ENCODE results near the gene CTDP1. TPM values are rescaled to one million over a fixed set of nuclear protein-coding genes. Genes with fewer than 3 reads are reported as not detected.
"Not testable (repeated sequence)": the region's sequence is repeated elsewhere in the genome, so short reads cannot be mapped to it uniquely, and the experiment has no call there.

The CTDP1 gene
- total and polyA plus RNA-seq, 5 donors, result 7.1 to 11.5 (median 9.9) TPM

DNA sequence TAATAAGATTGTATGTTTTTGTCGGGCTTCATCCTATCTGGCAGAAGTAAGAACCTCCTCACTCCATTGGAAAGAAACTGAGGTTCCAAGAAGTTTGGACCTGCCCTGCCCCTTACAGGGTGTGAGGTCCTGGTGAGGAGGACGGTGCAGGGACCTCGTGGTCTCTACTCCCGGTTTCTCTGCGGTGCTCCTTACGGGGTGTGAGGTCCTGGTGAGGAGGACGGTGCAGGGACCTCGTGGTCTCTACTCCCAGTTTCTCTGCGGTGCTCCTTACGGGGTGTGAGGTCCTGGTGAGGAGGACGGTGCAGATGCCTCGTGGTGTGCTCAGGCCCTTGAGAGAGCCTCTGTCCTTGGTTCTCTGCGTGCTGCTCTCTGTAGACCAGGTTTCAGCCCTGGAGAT is 5.2 kb downstream of the CTDP1 start:
- no peak for DNase-seq
- intact Hi-C loops (cut with DNase I), result no loop called here
- H3K4me1 ChIP-seq (ENCODE audit: control insufficient read depth, insufficient read depth, low read length), result no peaks in the 10 kb centered on the region
- no peak overlapping the region for H3K4me3 ChIP-seq (ENCODE audit: low read length)
- no peaks in the 10 kb centered on the region for H3K27me3 ChIP-seq (ENCODE audit: control insufficient read depth, insufficient read depth)
- no peaks in the 10 kb centered on the region for H3K9me3 ChIP-seq (ENCODE audit: control insufficient read depth, low read length)
- H3K27ac ChIP-seq (ENCODE audit: low read length), result no peak overlapping the region
- peak in 1 of 2 donors; percentile 87 for ATAC-seq
- 74% methylated on average over 13 of the region's 13 CpGs for WGBS

DNA sequence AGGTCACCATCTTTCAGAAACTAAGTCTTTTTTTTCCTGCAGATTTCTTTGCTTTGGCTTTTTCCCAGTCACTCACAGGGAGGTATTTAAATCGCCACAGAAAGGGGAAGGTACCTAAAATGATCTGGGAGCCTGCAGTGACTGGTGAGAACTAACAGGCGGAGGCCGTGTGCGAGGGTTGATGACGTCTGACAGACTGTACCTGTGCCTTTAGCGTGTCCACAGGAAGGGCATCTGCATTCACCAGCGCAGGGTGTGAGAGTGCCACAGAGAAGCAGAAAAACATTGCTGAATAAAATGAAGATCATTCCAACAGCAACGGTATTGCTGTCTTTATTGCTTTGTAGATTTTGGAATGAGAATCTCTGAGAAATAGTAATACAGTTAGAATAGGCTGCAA is 5.7 kb downstream of the CTDP1 start:
- ATAC-seq (no peak), DNase-seq (no peak)
- H3K4me1 ChIP-seq (ENCODE audit: control insufficient read depth, insufficient read depth, low read length), result no peaks in the 10 kb centered on the region
- no peak overlapping the region for H3K27ac ChIP-seq (ENCODE audit: low read length)
- intact Hi-C loops (cut with DNase I), result no loop called here
- H3K27me3 ChIP-seq (ENCODE audit: control insufficient read depth, insufficient read depth), result no peaks in the 10 kb centered on the region
- H3K9me3 ChIP-seq (ENCODE audit: control insufficient read depth, low read length), result no peaks in the 10 kb centered on the region
- 76% methylated on average over 8 of the region's 8 CpGs for WGBS
- no peak overlapping the region for H3K4me3 ChIP-seq (ENCODE audit: low read length)

DNA sequence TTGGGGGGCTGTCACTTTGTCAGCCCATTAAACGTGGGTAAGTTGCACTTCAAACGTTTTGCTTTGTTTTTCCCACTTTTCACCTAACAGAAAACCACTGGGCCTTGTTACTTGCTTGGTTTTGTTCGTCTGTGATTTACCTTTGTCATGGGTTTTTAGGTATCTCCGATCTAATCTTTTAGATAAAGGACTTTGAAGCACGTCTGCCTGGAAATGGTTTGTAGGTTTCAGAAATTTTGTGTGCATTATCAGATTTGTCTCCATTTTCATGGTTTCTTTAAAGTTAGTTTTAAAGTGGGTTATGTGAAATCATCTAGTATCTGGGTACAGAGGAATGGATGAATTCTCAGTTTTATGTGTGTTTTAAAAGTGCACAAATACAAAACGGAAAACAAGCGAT is 6.4 kb downstream of the CTDP1 start:
- no peaks in the 10 kb centered on the region for H3K27me3 ChIP-seq (ENCODE audit: control insufficient read depth, insufficient read depth)
- ATAC-seq (no peak), DNase-seq (no peak)
- H3K4me3 ChIP-seq (ENCODE audit: low read length), result no peak overlapping the region
- no peaks in the 10 kb centered on the region for H3K9me3 ChIP-seq (ENCODE audit: control insufficient read depth, low read length)
- no peaks in the 10 kb centered on the region for H3K4me1 ChIP-seq (ENCODE audit: control insufficient read depth, insufficient read depth, low read length)
- intact Hi-C loops (cut with DNase I), result no loop called here
- WGBS, result 81% methylated on average over 7 of the region's 7 CpGs
- H3K27ac ChIP-seq (ENCODE audit: low read length), result no peak overlapping the region

DNA sequence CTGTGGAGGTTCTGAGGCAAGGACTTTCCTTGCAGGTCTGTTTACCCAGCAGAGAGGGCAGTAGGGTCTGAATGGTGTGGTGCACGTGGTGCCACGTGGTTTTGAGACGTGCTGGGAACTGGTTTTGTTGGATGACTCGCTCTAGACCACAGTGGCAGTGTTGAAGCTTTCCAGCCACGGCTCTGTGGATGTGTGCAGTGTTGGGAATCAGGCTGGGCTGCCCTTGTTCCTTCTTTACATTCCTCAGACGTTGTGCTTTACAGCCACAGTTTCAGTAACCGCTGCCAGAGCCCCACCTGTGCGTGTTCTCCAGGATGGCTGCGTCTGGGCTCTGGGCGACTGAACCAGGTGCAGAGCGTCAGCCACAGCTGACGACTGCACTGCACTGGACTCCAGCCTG is 8.2 kb downstream of the CTDP1 start:
- Histone ChIP-seq H3K27me3 (ENCODE audit: control insufficient read depth, insufficient read depth) (no peaks in the 10 kb centered on the region), H3K9me3 (ENCODE audit: control insufficient read depth, low read length) (no peaks in the 10 kb centered on the region), H3K4me1 (ENCODE audit: control insufficient read depth, insufficient read depth, low read length) (no peaks in the 10 kb centered on the region), H3K4me3 (ENCODE audit: low read length) (no peak overlapping the region), H3K27ac (ENCODE audit: low read length) (no peak overlapping the region)
- intact Hi-C loops (cut with DNase I), result no loop called here
- no peak for ATAC-seq
- DNase-seq, result no peak
- WGBS, result 77% methylated on average over 12 of the region's 12 CpGs

DNA sequence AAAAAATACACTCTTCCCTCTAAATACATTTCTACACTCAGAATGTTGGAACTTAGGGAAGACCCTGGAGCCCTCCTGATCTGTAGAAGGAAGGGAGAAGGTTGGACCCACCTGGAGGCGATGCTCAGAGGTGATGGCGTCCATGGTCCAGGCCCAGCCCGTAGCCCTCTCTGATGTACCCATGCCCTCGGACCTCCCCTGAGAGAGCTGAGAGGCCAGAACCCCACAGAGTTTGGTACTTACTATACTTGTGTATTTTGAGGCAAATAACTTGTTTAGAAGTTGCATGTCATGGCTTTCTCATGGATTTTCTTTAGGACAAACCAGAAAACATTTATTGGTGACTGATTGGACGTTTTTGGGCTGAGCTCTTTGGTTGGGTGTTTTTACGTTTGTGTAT is 10.5 kb downstream of the CTDP1 start:
- Histone ChIP-seq H3K9me3 (ENCODE audit: control insufficient read depth, low read length) (no peaks in the 10 kb centered on the region), H3K4me3 (ENCODE audit: low read length) (no peak overlapping the region), H3K27ac (ENCODE audit: low read length) (no peak overlapping the region), H3K27me3 (ENCODE audit: control insufficient read depth, insufficient read depth) (no peaks in the 10 kb centered on the region), H3K4me1 (ENCODE audit: control insufficient read depth, insufficient read depth, low read length) (no peaks in the 10 kb centered on the region)
- intact Hi-C loops (cut with DNase I), result no loop called here
- no peak for DNase-seq
- no peak for ATAC-seq
- 90% methylated on average over 6 of the region's 6 CpGs for WGBS

DNA sequence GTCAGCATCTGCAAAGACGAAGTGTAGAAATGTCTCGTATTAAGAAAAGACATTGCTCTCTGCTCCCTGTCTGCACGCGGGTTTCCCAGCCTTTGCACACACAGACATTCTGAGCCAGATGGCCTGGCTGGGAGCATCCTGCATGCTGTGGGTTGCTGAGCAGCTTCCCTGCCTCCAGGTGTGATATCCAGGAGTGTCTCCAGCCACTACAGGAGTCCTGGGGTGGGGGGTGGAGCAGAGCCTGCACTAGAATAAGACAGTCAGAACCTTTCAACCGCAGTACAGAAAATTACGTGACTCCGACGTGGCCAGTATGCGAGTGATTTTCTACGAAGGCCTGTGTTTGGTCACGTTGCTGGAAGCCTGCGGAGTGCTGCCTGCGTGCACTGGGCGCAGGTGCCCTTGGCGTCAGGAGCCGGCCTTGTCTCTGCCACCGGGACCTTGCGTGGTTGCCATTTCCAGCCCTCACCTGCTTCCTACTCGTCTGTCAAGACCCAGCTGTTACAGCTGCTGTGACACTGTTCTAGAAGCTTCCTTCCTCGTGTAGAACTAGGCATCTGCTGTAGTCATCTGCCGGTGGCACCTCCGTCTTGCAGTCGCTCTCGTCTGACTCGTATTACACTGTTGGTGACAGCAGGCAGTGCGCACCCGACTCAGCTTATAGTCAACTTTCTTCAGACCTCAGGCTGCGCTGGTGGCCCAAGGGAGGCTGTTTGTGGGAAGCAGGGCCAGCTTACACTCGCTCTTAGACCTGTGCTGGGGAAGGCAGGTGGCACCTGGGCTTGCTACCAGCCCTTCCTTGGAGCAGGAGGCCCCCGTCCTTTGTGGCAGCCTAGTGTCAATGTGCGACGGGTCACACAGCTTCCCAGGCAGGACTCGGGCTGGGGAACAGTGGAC is 11.2 kb downstream of the CTDP1 start:
- intact Hi-C loops (cut with DNase I), result no loop called here
- Histone ChIP-seq H3K27me3 (ENCODE audit: control insufficient read depth, insufficient read depth) (no peaks in the 10 kb centered on the region), H3K9me3 (ENCODE audit: control insufficient read depth, low read length) (no peaks in the 10 kb centered on the region), H3K27ac (ENCODE audit: low read length) (no peak overlapping the region), H3K4me3 (ENCODE audit: low read length) (no peak overlapping the region), H3K4me1 (ENCODE audit: control insufficient read depth, insufficient read depth, low read length) (no peaks in the 10 kb centered on the region)
- 88% methylated on average over 33 of the region's 33 CpGs for WGBS
- ATAC-seq (no peak), DNase-seq (no peak)

DNA sequence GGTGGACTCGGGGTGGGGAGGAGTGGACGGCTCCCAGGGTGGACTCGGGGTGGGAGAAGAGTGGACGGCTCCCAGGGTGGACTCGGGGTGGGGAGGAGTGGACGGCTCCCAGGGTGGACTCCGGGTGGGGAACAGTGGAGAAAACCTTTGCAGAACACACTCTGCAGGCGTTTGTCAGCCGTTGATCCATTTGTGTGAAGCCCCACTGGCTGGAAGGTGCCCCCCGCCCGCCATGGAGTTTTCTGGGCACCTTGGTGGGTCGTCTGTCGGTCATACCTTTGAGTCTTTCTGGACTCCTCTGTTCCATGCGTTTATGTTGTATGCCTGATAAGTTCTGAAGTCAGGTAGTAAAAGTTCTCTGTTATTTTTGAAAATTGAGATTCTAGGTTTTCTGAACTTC is 12.5 kb downstream of the CTDP1 start:
- H3K27ac ChIP-seq (ENCODE audit: low read length), result no peak overlapping the region
- DNase-seq, result no peak
- no peak overlapping the region for H3K4me3 ChIP-seq (ENCODE audit: low read length)
- H3K4me1 ChIP-seq (ENCODE audit: control insufficient read depth, insufficient read depth, low read length), result no peaks in the 10 kb centered on the region
- intact Hi-C loops (cut with DNase I), result no loop called here
- H3K27me3 ChIP-seq (ENCODE audit: control insufficient read depth, insufficient read depth), result no peaks in the 10 kb centered on the region
- 89% methylated on average over 14 of the region's 14 CpGs for WGBS
- no peaks in the 10 kb centered on the region for H3K9me3 ChIP-seq (ENCODE audit: control insufficient read depth, low read length)
- no peak for ATAC-seq

DNA sequence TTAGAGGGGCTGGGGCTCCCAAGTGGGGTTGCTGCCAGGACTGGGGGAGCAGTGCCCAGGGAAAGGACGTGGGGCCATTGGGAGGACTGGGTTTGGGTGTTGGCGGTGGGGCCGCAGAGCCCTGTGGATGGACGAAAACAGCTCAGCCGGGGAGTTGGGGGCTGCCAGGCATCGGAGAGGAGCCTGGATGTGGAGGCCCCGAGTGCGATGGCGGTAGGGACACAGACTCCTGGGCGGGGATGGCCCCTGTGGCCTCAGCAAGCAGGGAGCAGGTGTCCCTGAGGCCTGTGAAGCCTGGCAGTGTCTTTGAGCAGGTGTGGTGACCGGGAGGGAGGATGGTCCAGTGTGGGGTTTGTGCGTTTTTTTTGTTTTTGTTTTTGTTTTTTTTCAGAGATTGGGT is 13.3 kb downstream of the CTDP1 start:
- Histone ChIP-seq H3K27me3 (ENCODE audit: control insufficient read depth, insufficient read depth) (no peaks in the 10 kb centered on the region), H3K4me3 (ENCODE audit: low read length) (no peak overlapping the region), H3K9me3 (ENCODE audit: control insufficient read depth, low read length) (no peaks in the 10 kb centered on the region), H3K27ac (ENCODE audit: low read length) (no peak overlapping the region), H3K4me1 (ENCODE audit: control insufficient read depth, insufficient read depth, low read length) (no peaks in the 10 kb centered on the region)
- intact Hi-C loops (cut with DNase I), result no loop called here
- 92% methylated on average over 12 of the region's 12 CpGs for WGBS
- DNase-seq (no peak), ATAC-seq (no peak)

DNA sequence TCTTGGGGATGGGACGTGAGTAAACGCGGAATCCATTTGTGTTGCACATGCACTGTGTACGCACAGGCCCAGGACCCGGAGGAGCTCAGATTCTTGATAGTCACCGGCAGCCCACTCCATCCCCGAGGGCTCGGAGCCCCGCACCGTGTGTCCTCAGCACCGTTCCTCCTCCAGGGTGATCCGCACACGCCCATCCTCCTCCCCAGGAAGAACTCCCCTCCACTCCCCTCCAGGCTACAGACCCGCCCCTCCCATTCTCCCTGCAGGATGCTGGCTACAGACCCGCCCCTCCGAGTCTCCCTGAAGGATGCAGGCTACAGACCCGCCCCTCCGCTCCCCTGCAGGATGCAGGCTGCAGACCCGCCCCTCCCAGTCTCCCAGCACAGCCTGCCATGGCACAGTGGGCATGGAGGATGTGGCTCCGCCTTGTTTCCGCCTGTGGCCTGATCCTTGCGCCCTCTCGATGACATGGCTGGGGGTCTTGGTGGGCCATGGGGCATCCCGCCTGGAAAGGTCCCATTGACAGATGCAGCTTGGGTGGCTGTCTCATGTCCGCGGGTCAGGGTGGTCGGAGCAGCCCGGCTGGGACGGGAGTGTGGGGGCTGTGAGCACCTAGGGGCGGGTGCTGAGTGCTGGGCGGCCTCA is 14.1 kb downstream of the CTDP1 start:
- 79% methylated on average over 31 of the region's 31 CpGs for WGBS
- no peaks in the 10 kb centered on the region for H3K27me3 ChIP-seq (ENCODE audit: control insufficient read depth, insufficient read depth)
- H3K9me3 ChIP-seq (ENCODE audit: control insufficient read depth, low read length), result no peaks in the 10 kb centered on the region
- DNase-seq (peak in 2 of 3 donors; percentile 56 to 66), ATAC-seq (peak; percentile 27 to 85)
- no peak overlapping the region for H3K4me3 ChIP-seq (ENCODE audit: low read length)
- intact Hi-C loops (cut with DNase I), result no loop called here
- H3K27ac ChIP-seq (ENCODE audit: low read length), result no peak overlapping the region
- no peaks in the 10 kb centered on the region for H3K4me1 ChIP-seq (ENCODE audit: control insufficient read depth, insufficient read depth, low read length)

DNA sequence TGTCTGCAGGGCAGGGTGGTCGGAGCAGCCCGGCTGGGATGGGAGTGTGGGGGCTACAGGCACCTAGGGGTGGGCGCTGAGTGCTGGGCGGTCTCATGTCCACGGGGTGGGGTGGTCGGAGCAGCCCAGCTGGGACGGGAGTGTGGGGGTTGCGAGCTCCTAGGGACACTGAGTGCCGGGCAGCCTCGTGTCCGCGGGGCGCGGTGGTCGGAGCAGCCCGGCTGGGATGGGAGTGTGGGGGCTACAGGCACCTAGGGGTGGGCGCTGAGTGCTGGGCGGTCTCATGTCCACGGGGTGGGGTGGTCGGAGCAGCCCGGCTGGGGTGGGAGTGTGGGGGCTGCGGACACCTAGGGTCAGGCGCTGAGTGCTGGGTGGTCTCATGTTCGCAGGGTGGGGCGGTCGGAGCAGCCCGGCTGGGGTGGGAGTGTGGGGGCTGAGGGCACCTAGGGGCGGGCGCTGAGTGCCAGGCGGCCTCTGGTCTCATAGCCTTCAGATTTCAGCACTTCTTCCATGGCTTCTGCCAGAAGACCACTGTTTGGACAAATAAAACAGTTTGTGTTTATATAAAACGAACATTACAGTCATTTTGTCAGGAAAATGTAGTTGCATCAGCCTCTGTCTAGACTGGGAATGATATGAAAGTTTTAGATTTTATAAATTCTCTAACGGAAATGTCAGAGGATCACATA is 14.7 kb downstream of the CTDP1 start:
- WGBS, result 90% methylated on average over 32 of the region's 32 CpGs
- H3K9me3 ChIP-seq (ENCODE audit: control insufficient read depth, low read length); H3K27ac ChIP-seq (ENCODE audit: low read length); H3K27me3 ChIP-seq (ENCODE audit: control insufficient read depth, insufficient read depth); H3K4me1 ChIP-seq (ENCODE audit: control insufficient read depth, insufficient read depth, low read length); intact Hi-C loops (cut with DNase I); H3K4me3 ChIP-seq (ENCODE audit: low read length); DNase-seq: not testable (repeated sequence)
- peak in 1 of 2 donors; percentile 38 for ATAC-seq

DNA sequence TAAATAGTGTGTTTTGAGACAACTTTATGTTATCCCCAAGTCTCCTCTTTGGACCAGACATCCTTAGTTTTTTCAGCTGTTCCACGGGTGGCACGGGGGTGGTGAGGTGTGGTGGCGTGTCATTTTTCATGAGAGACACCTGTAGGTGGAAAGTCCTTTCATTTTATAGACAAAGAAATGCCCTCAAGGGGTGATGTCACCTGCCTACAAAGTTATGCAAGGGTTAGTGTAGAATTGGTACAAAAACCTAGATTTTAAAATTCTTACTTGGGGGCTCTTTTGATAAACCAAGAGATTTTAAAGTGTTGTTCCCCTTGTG is 15.3 kb downstream of the CTDP1 start:
- Histone ChIP-seq H3K4me3 (ENCODE audit: low read length) (no peak overlapping the region), H3K4me1 (ENCODE audit: control insufficient read depth, insufficient read depth, low read length) (no peaks in the 10 kb centered on the region), H3K27me3 (ENCODE audit: control insufficient read depth, insufficient read depth) (no peaks in the 10 kb centered on the region), H3K27ac (ENCODE audit: low read length) (no peak overlapping the region), H3K9me3 (ENCODE audit: control insufficient read depth, low read length) (no peaks in the 10 kb centered on the region)
- no peak for DNase-seq
- WGBS, result 92% methylated on average over 3 of the region's 3 CpGs
- ATAC-seq, result no peak
- intact Hi-C loops (cut with DNase I), result no loop called here
